NCI-H748 (cell line): Measurements from ENCODE around the gene STARD5.

Experiments
- DNase-seq: peaks from one replicate; lab custom pipeline; 2025; ENCODE audit not compliant: unreplicated experiment; lab: John Stamatoyannopoulos, UW

The STARD5 gene

DNA sequence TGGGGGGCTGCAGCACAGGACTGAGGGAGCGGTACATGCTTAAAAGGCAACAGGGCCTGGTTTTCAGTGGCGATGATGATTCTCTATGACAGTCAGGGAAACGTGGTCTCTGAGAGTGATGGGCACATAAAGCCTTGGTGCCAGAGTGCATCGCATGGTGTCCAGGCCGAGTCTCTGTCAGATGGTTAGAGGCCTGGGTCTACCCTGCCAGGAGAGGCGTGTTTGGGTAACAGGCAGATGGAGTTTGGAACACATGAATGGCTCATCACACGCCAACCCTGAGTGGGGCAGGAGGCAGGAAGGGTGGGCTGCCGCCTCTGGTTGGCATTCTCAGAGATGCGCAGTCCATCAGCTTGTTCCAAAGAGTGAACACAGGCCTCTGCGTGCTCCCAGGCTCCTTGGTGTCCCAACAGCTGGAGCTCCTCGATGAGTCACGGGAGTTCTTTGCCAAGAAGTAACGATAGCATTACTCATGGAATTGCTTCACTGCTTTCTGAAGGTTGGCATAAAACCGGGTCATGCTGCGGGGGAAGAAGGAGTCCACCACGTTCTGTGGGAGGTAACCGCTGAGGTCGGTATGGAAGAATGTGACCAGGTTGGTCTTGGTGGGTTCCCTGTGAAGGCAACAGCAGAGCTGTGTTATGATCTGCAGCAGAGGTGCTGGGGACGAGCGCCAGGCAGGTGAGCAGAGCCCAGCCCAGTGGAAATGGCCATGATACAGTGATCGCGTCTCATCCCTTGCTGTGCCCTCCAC, 11.0 kb downstream of the STARD5 start:
- DNase-seq = no peak

- DNase-seq = no peak
Measured at GRCh38 chr15:81311752-81312464, 12.0 kb downstream of the STARD5 start.

GRCh38 chr15:81310480-81310879, 13.5 kb downstream of the STARD5 start:
- no peak for DNase-seq

DNA sequence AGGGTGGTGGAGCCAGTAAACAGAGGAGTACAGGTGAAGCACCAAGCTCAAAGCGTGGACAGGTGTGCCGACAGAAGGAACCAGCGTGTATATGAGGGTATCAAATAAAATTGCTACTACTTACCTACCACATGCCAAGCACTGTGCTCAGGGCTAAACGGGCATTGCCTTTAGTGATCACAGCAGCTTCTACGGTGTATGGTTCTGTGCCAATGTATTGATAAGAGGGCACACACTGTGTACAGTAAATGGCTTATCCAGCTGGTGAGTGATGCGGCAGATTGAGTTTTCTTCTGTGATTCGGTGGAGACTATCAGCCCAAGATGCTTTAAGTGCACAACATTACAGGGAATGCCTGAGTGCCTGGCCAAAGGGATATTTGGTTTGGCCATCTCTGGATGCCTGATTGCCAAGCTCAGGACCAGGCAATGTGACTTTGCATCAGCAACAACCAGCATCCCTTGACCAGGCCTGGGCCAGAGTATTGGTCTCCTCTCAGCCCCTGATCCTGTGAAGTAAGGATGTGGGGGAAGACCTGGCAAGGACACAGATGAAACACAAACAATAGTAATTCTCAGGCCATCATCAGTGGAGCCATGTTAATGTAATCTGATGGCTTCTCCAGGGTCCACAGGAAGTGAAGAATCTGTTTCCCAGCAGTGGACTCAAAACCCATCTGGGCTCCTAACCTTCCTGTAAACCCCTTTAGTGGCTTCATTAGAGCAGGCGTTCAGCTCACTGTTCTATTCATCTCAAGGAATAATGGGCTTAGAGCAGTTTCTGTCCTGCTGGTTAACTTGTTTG, 14.1 kb downstream of the STARD5 start:
- DNase-seq = no peak

DNA sequence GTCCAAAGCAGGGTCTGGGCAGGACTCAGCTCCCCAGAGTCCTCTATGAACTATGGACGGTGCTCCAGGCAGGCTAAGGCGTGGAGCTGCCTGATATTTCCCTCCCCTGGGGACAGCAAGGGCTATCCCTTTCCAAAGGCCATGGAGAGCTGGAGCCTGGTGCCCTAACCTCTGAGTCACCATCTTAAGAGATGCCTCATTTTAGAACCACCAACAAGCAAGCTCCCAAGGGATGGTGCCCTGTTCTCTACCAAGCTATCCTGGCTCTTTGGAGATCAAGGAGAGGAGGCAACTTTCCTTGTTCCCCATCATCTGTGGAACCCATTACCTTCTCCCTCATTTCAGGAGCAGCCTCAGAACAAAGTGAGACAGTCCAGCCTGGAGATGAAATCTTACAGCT, 15.7 kb downstream of the STARD5 start:
- no peak for DNase-seq

DNA sequence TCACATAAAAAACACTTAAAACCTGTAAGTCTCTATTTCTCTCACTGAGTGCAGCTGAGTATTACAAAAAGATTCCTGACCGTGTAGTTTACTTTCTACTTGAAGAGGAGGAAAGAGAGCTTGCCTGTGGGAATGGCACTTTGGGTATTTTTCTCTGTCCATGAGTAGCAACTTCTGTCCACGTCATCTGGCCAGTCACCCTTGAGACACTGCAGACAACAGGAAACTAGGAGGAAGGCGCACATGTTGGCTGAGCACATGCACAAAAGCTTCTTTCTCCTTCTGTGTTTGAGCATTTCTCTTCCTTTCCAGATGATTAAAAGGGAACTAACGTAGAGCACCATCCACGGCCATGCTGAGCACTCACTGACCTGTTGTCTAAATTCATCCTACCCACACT, 19.7 kb downstream of the STARD5 start:
- DNase-seq = no peak

- peak; percentile 4 for DNase-seq
Measured at GRCh38 chr15:81303244-81304225, 20.4 kb downstream of the STARD5 start.

DNA sequence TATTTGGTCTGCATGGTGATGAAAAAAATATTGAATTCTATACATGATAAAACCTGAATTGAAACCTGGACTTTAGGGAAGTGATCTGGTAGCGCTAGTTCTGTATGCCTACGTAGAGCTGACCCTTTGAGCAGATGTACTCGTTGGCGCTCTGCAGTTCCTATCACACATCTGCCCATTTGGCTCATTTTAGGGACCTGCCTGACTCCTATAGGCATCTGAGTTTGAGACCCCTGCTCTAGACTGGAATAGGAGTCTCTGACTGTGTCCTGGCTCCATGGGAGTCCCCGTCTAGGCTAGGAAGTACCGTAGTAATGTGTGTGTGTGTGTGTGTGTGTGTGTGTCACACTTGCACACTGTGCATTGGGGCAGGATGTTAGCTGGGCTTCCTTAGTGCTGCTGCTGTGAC, 21.2 kb downstream of the STARD5 start:
- no peak for DNase-seq

- DNase-seq = no peak
Measured at GRCh38 chr15:81301815-81302399, 22.0 kb downstream of the STARD5 start.

DNA sequence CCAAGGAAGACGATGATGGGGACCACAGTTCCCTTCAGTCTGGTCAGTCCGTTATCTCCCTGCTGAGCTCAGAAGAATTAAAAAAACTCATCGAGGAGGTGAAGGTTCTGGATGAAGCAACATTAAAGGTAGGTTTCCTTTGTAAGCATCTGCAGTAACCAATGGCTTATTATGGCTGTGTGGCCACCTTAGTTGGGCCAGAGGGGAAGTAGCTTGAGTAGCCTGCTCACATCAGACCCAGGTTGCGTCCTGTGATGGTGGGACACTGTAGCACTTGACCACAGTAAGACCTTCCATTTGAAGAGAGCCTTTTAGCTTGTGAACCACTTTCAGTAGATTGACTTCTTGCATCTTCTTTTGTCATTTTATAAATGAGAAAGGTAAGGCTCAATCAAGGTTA, 22.6 kb downstream of the STARD5 start:
- no peak for DNase-seq

DNA sequence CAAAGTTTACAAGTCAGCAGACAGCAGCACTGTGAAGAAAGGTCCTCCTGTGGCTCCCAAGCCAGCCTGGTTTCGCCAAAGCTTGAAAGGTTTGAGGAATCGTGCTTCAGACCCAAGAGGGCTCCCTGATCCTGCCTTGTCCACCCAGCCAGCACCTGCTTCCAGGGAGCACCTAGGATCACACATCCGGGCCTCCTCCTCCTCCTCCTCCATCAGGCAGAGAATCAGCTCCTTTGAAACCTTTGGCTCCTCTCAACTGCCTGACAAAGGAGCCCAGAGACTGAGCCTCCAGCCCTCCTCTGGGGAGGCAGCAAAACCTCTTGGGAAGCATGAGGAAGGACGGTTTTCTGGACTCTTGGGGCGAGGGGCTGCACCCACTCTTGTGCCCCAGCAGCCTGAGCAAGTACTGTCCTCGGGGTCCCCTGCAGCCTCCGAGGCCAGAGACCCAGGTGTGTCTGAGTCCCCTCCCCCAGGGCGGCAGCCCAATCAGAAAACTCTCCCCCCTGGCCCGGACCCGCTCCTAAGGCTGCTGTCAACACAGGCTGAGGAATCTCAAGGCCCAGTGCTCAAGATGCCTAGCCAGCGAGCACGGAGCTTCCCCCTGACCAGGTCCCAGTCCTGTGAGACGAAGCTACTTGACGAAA, 24.2 kb downstream of the STARD5 start:
- DNase-seq = no peak

DNA sequence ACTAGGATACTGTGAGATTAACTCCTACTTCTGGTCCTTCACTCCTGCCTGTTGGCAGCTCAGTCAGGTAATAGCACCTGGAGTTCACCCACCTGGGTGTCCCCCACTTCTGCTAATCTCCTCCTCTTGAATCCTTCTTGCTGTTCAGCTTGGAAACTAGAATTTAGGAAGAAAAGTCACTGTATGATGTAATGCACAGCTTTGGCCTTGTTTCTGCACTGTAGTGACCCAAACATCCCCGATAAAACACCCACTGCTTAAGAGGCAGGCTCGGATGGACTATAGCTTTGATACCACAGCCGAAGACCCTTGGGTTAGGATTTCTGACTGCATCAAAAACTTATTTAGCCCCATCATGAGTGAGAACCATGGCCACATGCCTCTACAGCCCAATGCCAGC, 24.8 kb downstream of the STARD5 start:
- no peak for DNase-seq

DNA sequence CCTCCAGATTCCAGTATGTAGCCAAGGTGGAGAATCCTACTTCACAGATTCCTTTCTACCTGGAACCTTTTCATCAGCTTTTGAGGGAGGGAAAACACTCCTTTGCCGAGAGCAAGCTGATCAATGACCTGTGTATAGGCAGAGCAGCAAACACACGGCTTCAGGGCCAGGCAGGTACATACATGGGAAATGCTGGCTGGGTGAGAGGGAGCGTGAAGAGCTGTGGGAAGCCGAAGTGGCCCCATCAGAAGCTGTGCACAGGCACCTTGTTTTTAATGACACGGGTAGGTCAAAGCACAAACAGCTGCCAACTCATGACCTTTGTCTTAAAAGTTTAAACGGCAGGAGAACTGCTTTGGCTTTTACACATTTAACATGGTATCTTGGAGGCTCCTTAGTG, 25.3 kb downstream of the STARD5 start:
- DNase-seq = no peak

- no peak for DNase-seq
Measured at GRCh38 chr15:81297603-81298575, 26.1 kb downstream of the STARD5 start.

- DNase-seq = no peak
Measured at GRCh38 chr15:81297147-81297572, 26.8 kb downstream of the STARD5 start.

DNA sequence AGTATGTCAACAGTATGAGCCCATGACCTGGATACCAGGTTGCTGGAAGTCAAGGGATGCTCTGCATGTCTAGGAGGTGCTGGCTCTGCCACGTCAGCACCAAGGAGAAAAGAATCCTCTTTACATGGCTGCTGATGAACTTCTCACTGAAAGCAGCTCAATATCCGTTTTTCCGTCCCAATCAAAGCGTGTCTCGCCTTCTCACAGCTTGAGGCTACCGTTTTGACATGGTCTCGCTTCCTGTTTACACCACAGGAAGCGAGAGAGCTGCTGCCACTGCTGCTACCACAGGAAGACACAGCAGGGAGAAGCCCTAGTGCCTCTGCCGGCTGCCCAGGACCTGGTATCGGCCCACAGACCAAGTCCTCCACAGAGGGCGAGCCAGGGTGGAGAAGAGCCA, 27.3 kb downstream of the STARD5 start:
- peak; percentile 25 for DNase-seq

DNA sequence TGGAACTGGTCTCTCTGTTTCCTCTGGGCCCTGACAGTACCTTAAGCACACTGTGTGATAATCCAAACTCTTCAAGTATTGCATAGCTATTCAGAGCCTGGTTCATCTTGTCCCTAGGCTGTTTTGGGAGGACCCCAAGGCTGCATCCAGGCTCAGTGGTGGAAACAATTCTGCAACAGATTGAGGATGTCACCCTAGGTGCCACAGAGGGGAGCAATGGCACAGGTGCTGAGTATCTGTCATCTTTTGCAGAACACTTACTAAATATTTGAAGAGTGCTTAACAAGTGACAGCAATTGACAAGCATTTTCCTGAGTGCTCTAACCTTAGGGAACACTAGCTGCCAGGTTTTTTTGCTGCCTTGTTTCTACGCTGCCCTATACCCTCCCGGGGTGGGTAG, 27.8 kb downstream of the STARD5 start:
- no peak for DNase-seq

- no peak for DNase-seq
Measured at GRCh38 chr15:81295486-81296121, 28.3 kb downstream of the STARD5 start.
